HepG2 (cell line): Measurements from ENCODE around the gene ACSL1. TPM values are rescaled to one million over a fixed set of nuclear protein-coding genes. Genes with fewer than 3 reads are reported as not detected.

Experiments used
- ATAC-seq: fragments of 200-7000 bp; cut with Tn5 transposase; 3 replicates; pipeline ENCODE4 v1.9.1; 2020; ENCODE audit warnings: mild to moderate bottlenecking, moderate library complexity
- BruUV-seq: library from RNA; stranded (reverse); fragments of 400-500 nt; replicated peaks from 2 replicates; lab custom pipeline; 2021; lab: Mats Ljungman, UMichigan
- CTCF ChIA-PET: fragments of 300-600 bp; formaldehyde crosslinking; extraction: SDS; loops from one replicate; lab custom pipeline; 2021; ENCODE audit warnings: low total read pairs, inconsistent platforms, low intra/inter-chr PET ratio; lab: Yijun Ruan, JAX
- POLR2A ChIA-PET: fragments of 350-600 bp; sonication (Branson Sonifier 250); formaldehyde crosslinking; loops from one replicate; lab custom pipeline; 2020; ENCODE audit warnings: antibody characterized with exemption, inconsistent platforms; lab: Yijun Ruan, JAX
- DNase-seq: peaks from one replicate; pipeline ENCODE4 v3.0.0-alpha.2; 2015; ENCODE audit warnings: low spot score
- FAIRE-seq: peaks from 3 replicates; lab custom pipeline; 2011; peaks lifted over from hg19 to GRCh38; lab: Jason Lieb, UNC
- H2AFZ ChIP-seq: one replicate; pipeline ENCODE4 v1.6.1; 2011; ENCODE audit warnings: low read length, inconsistent platforms
- H3K27ac ChIP-seq: fragments of 300-600 bp; 3 replicates; pipeline ENCODE4 v1.8.0; 2011; ENCODE audit warnings: mixed run types, mild to moderate bottlenecking, mixed read lengths, low read length, inconsistent platforms; ENCODE audit not compliant: insufficient read depth; ENCODE audit errors: extremely low read length
- H3K27me3 ChIP-seq, 2 experiments: fragments of 200-600 bp in 1 of 2; 2 replicates in 1 of 2; 3 replicates in 1 of 2; pipeline versions ENCODE4 v1.6.0 to v1.8.0; 2011; ENCODE audit warnings: low read length in 2 of 2, mild to moderate bottlenecking in 2 of 2, moderate library complexity in 2 of 2, inconsistent platforms in 1 of 2; ENCODE audit not compliant: insufficient read depth in 2 of 2, control insufficient read depth in 1 of 2
- H3K36me3 ChIP-seq, 2 experiments: fragments of 200-600 bp in 1 of 2; replicated peaks in 1 of 2; 2 replicates in 1 of 2; 3 replicates in 1 of 2; pipeline versions ENCODE4 v1.5.1 to v1.8.0; 2011; ENCODE audit warnings: low read length in 2 of 2, inconsistent platforms in 1 of 2; ENCODE audit not compliant: insufficient read depth in 2 of 2, control insufficient read depth in 1 of 2
- H3K4me1 ChIP-seq: 2 replicates; pipeline ENCODE4 v1.5.1; 2012; ENCODE audit warnings: low read length, inconsistent platforms; ENCODE audit not compliant: insufficient read depth
- H3K4me2 ChIP-seq: 2 replicates; pipeline ENCODE4 v1.6.0; 2011; ENCODE audit warnings: low read depth, low read length, inconsistent platforms
- H3K4me3 ChIP-seq, 3 experiments: fragments of 200-600 bp in 1 of 3; sonication (generic), shearing (Covaris generic) in 1 of 3; replicated peaks in 1 of 3; 2 replicates each; pipeline ENCODE4 v1.5.1; 2011 to 2016; ENCODE audit warnings: low read length in 3 of 3, inconsistent platforms in 2 of 3, low read depth in 2 of 3, mild to moderate bottlenecking in 2 of 3, control low read depth in 1 of 3, mixed read lengths in 1 of 3; ENCODE audit not compliant: insufficient read depth in 1 of 3
- H3K79me2 ChIP-seq: one replicate; pipeline ENCODE4 v1.6.1; 2011; ENCODE audit warnings: low read length, inconsistent platforms; ENCODE audit not compliant: insufficient read depth
- H3K9ac ChIP-seq: 2 replicates; pipeline ENCODE4 v1.6.0; 2011; ENCODE audit warnings: mild to moderate bottlenecking, low read depth, low read length, inconsistent platforms; ENCODE audit not compliant: insufficient read depth
- H3K9me3 ChIP-seq: 2 replicates; pipeline ENCODE4 v1.5.1; 2012; ENCODE audit warnings: mild to moderate bottlenecking, low read length
- H4K20me1 ChIP-seq: 2 replicates; pipeline ENCODE4 v1.6.0; 2011; ENCODE audit warnings: inconsistent platforms, mild to moderate bottlenecking, low read length, moderate library complexity; ENCODE audit not compliant: insufficient read depth
- ATM ChIP-seq: fragments of 450-650 bp; IDR thresholded peaks from 2 replicates; pipeline ENCODE4 v1.7.1; 2017; ENCODE audit warnings: mild to moderate bottlenecking, borderline replicate concordance
- ETS1 ChIP-seq: sonication (generic); formaldehyde crosslinking; IDR thresholded peaks from 2 replicates; pipeline ENCODE4 v1.4.0; 2020; ENCODE audit warnings: missing genetic modification reagents
- EZH2 ChIP-seq: conservative IDR thresholded peaks from 2 replicates; pipeline ENCODE4 v1.6.1; 2012; ENCODE audit warnings: mild to moderate bottlenecking, low read depth, low read length, moderate library complexity
- HNF4A ChIP-seq: sonication (generic); formaldehyde crosslinking; IDR thresholded peaks from 2 replicates; pipeline ENCODE4 v1.4.0; 2020; ENCODE audit warnings: missing genetic modification reagents
- MLXIP ChIP-seq: sonication (generic); formaldehyde crosslinking; IDR thresholded peaks from 2 replicates; pipeline ENCODE4 v1.9.0; 2021; ENCODE audit warnings: missing genetic modification reagents, borderline replicate concordance
- MZF1 ChIP-seq: sonication (generic); formaldehyde crosslinking; IDR thresholded peaks from 2 replicates; pipeline ENCODE4 v1.8.1; 2023; ENCODE audit warnings: mild to moderate bottlenecking, missing genetic modification reagents, borderline replicate concordance
- NONO ChIP-seq, 2 experiments: fragments of 450-650 bp in 1 of 2; sonication (generic) in 1 of 2; formaldehyde crosslinking in 1 of 2; IDR thresholded peaks in 1 of 2; conservative IDR thresholded peaks in 1 of 2; 2 replicates each; pipeline versions ENCODE4 v1.6.1 to v1.8.0; 2017 to 2022; ENCODE audit warnings: mild to moderate bottlenecking in 1 of 2, missing genetic modification reagents in 1 of 2, moderate library complexity in 1 of 2
- PTBP1 ChIP-seq: fragments of 200-400 bp; formaldehyde crosslinking; IDR thresholded peaks from 2 replicates; pipeline ENCODE4 v1.6.1; 2018; ENCODE audit warnings: low read length, low read depth; ENCODE audit not compliant: poor library complexity, severe bottlenecking
- ZMAT3 ChIP-seq: sonication (generic); formaldehyde crosslinking; conservative IDR thresholded peaks from 2 replicates; pipeline ENCODE4 v1.7.0; 2021; ENCODE audit warnings: missing genetic modification reagents
- ZNF18 ChIP-seq: sonication (generic); formaldehyde crosslinking; IDR thresholded peaks from 2 replicates; pipeline ENCODE4 v1.8.0; 2022; ENCODE audit warnings: mild to moderate bottlenecking, missing genetic modification reagents; ENCODE audit not compliant: insufficient replicate concordance
- ZNF24 ChIP-seq: fragments of 450-650 bp; IDR thresholded peaks from 2 replicates; pipeline ENCODE4 v1.6.1; 2017; ENCODE audit warnings: antibody characterized with exemption, mild to moderate bottlenecking
- ZNF282 ChIP-seq: fragments of 450-650 bp; IDR thresholded peaks from 2 replicates; pipeline ENCODE4 v1.6.1; 2018; ENCODE audit not compliant: partially characterized antibody
- ZNF644 ChIP-seq: IDR thresholded peaks from 2 replicates; pipeline ENCODE4 v1.6.1; 2016; ENCODE audit warnings: low read depth
- ZNF674 ChIP-seq: sonication (generic); formaldehyde crosslinking; IDR thresholded peaks from 2 replicates; pipeline ENCODE4 v1.5.0; 2020; ENCODE audit warnings: low read depth, mild to moderate bottlenecking, missing genetic modification reagents
- ZNF737 ChIP-seq: sonication (generic); formaldehyde crosslinking; IDR thresholded peaks from 2 replicates; pipeline ENCODE4 v1.5.0; 2020; ENCODE audit warnings: missing genetic modification reagents, mild to moderate bottlenecking, borderline replicate concordance
- ZNF761 ChIP-seq: sonication (generic); formaldehyde crosslinking; conservative IDR thresholded peaks from 2 replicates; pipeline ENCODE4 v1.4.0; 2020; ENCODE audit warnings: mild to moderate bottlenecking, missing genetic modification reagents
- ZNF776 ChIP-seq: sonication (generic); formaldehyde crosslinking; IDR thresholded peaks from 2 replicates; pipeline ENCODE4 v1.4.0; 2020; ENCODE audit warnings: mild to moderate bottlenecking, missing genetic modification reagents
- WGBS: methylation state at CpG from one replicate; pipeline ENCODE4 v1.1.6; 2017; ENCODE audit warnings: low lambda C conversion rate; 5-methylcytosine and 5-hydroxymethylcytosine counted together
- in situ Hi-C: cut with HindIII; loops from 2 replicates; pipeline ENCODE4 v1.10.0; 2017; ENCODE audit warnings: low pct_unique_long_range_greater_than_20kb; ENCODE audit not compliant: extremely low pct_ligation_motif_present
- intact Hi-C: fragments of 100-400 bp; cut with micrococcal nuclease; formaldehyde crosslinking; loops from one replicate; pipeline ENCODE4 v1.10.0; 2022; ENCODE audit not compliant: unreplicated experiment
- polyA plus RNA-seq, 8 experiments: library from polyadenylated mRNA; depleted of rRNA in 3 of 8; stranded (reverse) in 7 of 8; unstranded in 1 of 8; fragments of >200 nt; fragmentation: Illumina TruSeq in 4 of 8; extraction: Trizol in 4 of 8; gene quantifications; 2 replicates each; pipeline versions ENCODE4 v1.2.1 to v1.2.3, GENCODE V29; 2011 to 2016; ENCODE audit warnings: low read depth in 4 of 8, missing spikeins in 1 of 8, mixed read lengths in 1 of 8; ENCODE audit not compliant: insufficient read depth in 1 of 8
- total RNA-seq, 5 experiments: library from RNA; depleted of rRNA; stranded (reverse); fragments of >200 nt; fragmentation: Illumina TruSeq; extraction: Trizol; gene quantifications; 2 replicates each; pipeline ENCODE4 v1.2.3, GENCODE V29; 2016; ENCODE audit warnings: low read depth in 1 of 5

The ACSL1 gene
- total and polyA plus RNA-seq, 2 of the 13 experiments (the other 11 are each of a cell fraction or from before 2014, with no cell fraction given) = 10.0 to 29.8 TPM

GRCh38 chr4:184868623-184869022 is 42.9 kb upstream of the ACSL1 start:
- Histone ChIP-seq H2AFZ (no peak overlapping the region), H3K4me1 (peaks cover 6% of the 10 kb centered on the region), H4K20me1 (no peaks in the 10 kb centered on the region), H3K27me3 (no peaks in the 10 kb centered on the region), H3K27ac (no peak overlapping the region), H3K9ac (no peak overlapping the region), H3K79me2 (no peaks in the 10 kb centered on the region), H3K4me2 (no peak overlapping the region), H3K9me3 (no peaks in the 10 kb centered on the region), H3K36me3 (no peaks in the 10 kb centered on the region), H3K4me3 (no peak overlapping the region)
- 29% methylated on average over 3 of the region's 3 CpGs for WGBS
- no TSS peak for BruUV-seq
- in situ Hi-C loops = no loop called here
- DNase-seq (no peak), FAIRE-seq (no peak), ATAC-seq (no peak)
- ChIA-PET CTCF (no interaction called here), POLR2A (no interaction called here)
- intact Hi-C loops = no loop called here
- TF ChIP-seq ZNF644 (CRISPR knock-in tag) (peak; percentile 66), NONO (IDR thresholded peaks at IDR 0.05) (no peak), NONO (CRISPR knock-in tag; conservative IDR thresholded peaks at IDR 0.05) (no peak), ZNF737 (no peak), PTBP1 (no peak), MZF1 (CRISPR knock-in tag) (no peak), ETS1 (CRISPR knock-in tag) (no peak), EZH2 (no peak), ATM (no peak), ZNF761 (CRISPR knock-in tag) (no peak), ZMAT3 (CRISPR knock-in tag) (no peak), HNF4A (CRISPR knock-in tag) (peak; percentile 61), ZNF18 (CRISPR knock-in tag) (no peak), ZNF674 (CRISPR knock-in tag) (no peak), ZNF282 (no peak), ZNF24 (peak; percentile 42; the same call in 1 of the 2 replicates), MLXIP (CRISPR knock-in tag) (no peak), ZNF776 (CRISPR knock-in tag) (no peak)
